Hepatocyte (in vitro differentiated cells): Measurements from ENCODE around the gene ADAMTS14. TPM values are rescaled to one million over a fixed set of nuclear protein-coding genes. Genes with fewer than 3 reads are reported as not detected.

Experiments used
- DNase-seq: peaks from one replicate; pipeline ENCODE4 v3.0.0-alpha.2; 2016; ENCODE audit warnings: low spot score
- H2AFZ ChIP-seq: fragments of 200-600 bp; sonication (generic); 2 replicates; pipeline ENCODE4 v1.6.0; 2016; ENCODE audit warnings: antibody characterized with exemption, mild to moderate bottlenecking
- H3K27ac ChIP-seq: fragments of 200-600 bp; sonication (generic); 2 replicates; pipeline ENCODE4 v1.5.1; 2016; ENCODE audit warnings: mild to moderate bottlenecking
- H3K27me3 ChIP-seq: fragments of 200-600 bp; sonication (generic); 2 replicates; pipeline ENCODE4 v1.6.1; 2016
- H3K36me3 ChIP-seq: fragments of 200-600 bp; sonication (generic); replicated peaks from 2 replicates; pipeline ENCODE4 v1.5.1; 2016; ENCODE audit warnings: low read depth; ENCODE audit not compliant: insufficient read depth
- H3K4me1 ChIP-seq: fragments of 200-600 bp; sonication (generic); 2 replicates; pipeline ENCODE4 v1.5.1; 2016; ENCODE audit warnings: mild to moderate bottlenecking, moderate library complexity; ENCODE audit not compliant: insufficient read depth
- H3K4me2 ChIP-seq: fragments of 200-600 bp; sonication (generic); 2 replicates; pipeline ENCODE4 v1.6.0; 2016
- H3K4me3 ChIP-seq: fragments of 200-600 bp; sonication (generic); 2 replicates; pipeline ENCODE4 v1.5.1; 2016; ENCODE audit warnings: mild to moderate bottlenecking
- H3K79me2 ChIP-seq: fragments of 200-600 bp; sonication (generic); 2 replicates; pipeline ENCODE4 v1.6.0; 2017; ENCODE audit warnings: mild to moderate bottlenecking
- H3K9me2 ChIP-seq: fragments of 200-600 bp; sonication (generic); replicated peaks from 2 replicates; pipeline ENCODE4 v1.6.0; 2017; ENCODE audit warnings: mild to moderate bottlenecking; ENCODE audit not compliant: insufficient read depth
- H3K9me3 ChIP-seq: fragments of 200-600 bp; sonication (generic); 2 replicates; pipeline ENCODE4 v1.5.1; 2016; ENCODE audit warnings: low read depth, mild to moderate bottlenecking
- H4K20me1 ChIP-seq: fragments of 200-600 bp; sonication (generic); 2 replicates; pipeline ENCODE4 v1.6.0; 2016; ENCODE audit warnings: mild to moderate bottlenecking; ENCODE audit not compliant: insufficient read depth, poor library complexity, severe bottlenecking
- CTCF ChIP-seq: fragments of 200-600 bp; sonication (generic); IDR thresholded peaks from 2 replicates; pipeline ENCODE4 v1.5.1; 2016; ENCODE audit warnings: antibody characterized with exemption, mild to moderate bottlenecking; ENCODE audit not compliant: poor library complexity
- EZH2 ChIP-seq: fragments of 200-600 bp; sonication (generic); IDR thresholded peaks from 2 replicates; pipeline ENCODE4 v1.6.1; 2016; ENCODE audit warnings: antibody characterized with exemption, mild to moderate bottlenecking, borderline replicate concordance
- EZH2phosphoT487 ChIP-seq: fragments of 200-600 bp; sonication (generic); IDR thresholded peaks from one replicate; pipeline ENCODE4 v1.6.1; 2018; ENCODE audit warnings: antibody characterized with exemption, mild to moderate bottlenecking, low read depth, moderate library complexity; ENCODE audit not compliant: unreplicated experiment, severe bottlenecking
- WGBS: methylation state at CpG from one replicate; pipeline ENCODE4 v1.1.6; 2016; ENCODE audit warnings: low lambda C conversion rate; ENCODE audit errors: missing lambda C conversion rate; 5-methylcytosine and 5-hydroxymethylcytosine counted together
- polyA plus RNA-seq: library from polyadenylated mRNA; unstranded; fragments of >200 nt; fragmentation: Nextera tagmentation; extraction: Ambion mirVana; gene quantifications from 2 replicates; pipeline ENCODE4 v1.2.1, GENCODE V29; 2016
- total RNA-seq: library from RNA; depleted of rRNA; stranded (reverse); fragments of >200 nt; gene quantifications from 2 replicates; pipeline ENCODE4 v1.2.3, GENCODE V29; 2014

The ADAMTS14 gene
- total and polyA plus RNA-seq, 2 experiments from 2014 or later: 0.87 to 2.1 TPM

GRCh38 chr10:70669732-70670317 is 2.5 kb upstream of the ADAMTS14 start:
- Histone ChIP-seq H3K4me2 (no peak overlapping the region), H3K4me3 (no peak overlapping the region), H3K27ac (no peak overlapping the region), H2AFZ (no peak overlapping the region), H3K4me1 (no peaks in the 10 kb centered on the region), H3K9me3 (no peaks in the 10 kb centered on the region), H3K9me2 (no peaks in the 10 kb centered on the region), H3K27me3 (peaks cover 35% of the 10 kb centered on the region), H3K79me2 (no peaks in the 10 kb centered on the region), H4K20me1 (no peaks in the 10 kb centered on the region), H3K36me3 (no peaks in the 10 kb centered on the region)
- DNase-seq: no peak
- no peak for TF ChIP-seq EZH2phosphoT487
- TF ChIP-seq EZH2: no peak
- no peak for TF ChIP-seq CTCF
- 81% methylated on average over 7 of the region's 7 CpGs for WGBS

- no peaks in the 10 kb centered on the region for H3K4me1 ChIP-seq
- peaks cover 35% of the 10 kb centered on the region for H3K27me3 ChIP-seq
- H3K79me2 ChIP-seq: no peaks in the 10 kb centered on the region
- WGBS: 43% methylated on average over 5 of the region's 5 CpGs
- no peaks in the 10 kb centered on the region for H3K36me3 ChIP-seq
- no peak overlapping the region for H3K27ac ChIP-seq
- H3K9me3 ChIP-seq: no peaks in the 10 kb centered on the region
- H4K20me1 ChIP-seq: no peaks in the 10 kb centered on the region
- no peak overlapping the region for H3K4me3 ChIP-seq
- H3K9me2 ChIP-seq: no peaks in the 10 kb centered on the region
- no peak overlapping the region for H2AFZ ChIP-seq
- TF ChIP-seq CTCF (peak; percentile 12), EZH2phosphoT487 (no peak), EZH2 (no peak)
- DNase-seq: no peak
- H3K4me2 ChIP-seq: peak overlapping the region; percentile 81
Observed at GRCh38 chr10:70671619-70672164, 614 bp upstream of the ADAMTS14 start.

GRCh38 chr10:70673043-70673928 is 980 bp downstream of the ADAMTS14 start:
- Histone ChIP-seq H3K27me3 (peaks cover 35% of the 10 kb centered on the region), H3K4me3 (no peak overlapping the region), H3K36me3 (no peaks in the 10 kb centered on the region), H3K9me3 (no peaks in the 10 kb centered on the region), H3K79me2 (no peaks in the 10 kb centered on the region), H3K27ac (no peak overlapping the region), H3K9me2 (no peaks in the 10 kb centered on the region), H4K20me1 (no peaks in the 10 kb centered on the region), H3K4me1 (no peaks in the 10 kb centered on the region), H2AFZ (no peak overlapping the region), H3K4me2 (peak overlapping the region; percentile 81)
- WGBS: 59% methylated on average over 14 of the region's 14 CpGs
- TF ChIP-seq CTCF (no peak), EZH2 (no peak), EZH2phosphoT487 (no peak)
- DNase-seq: peak; percentile 26
